ENCODE data around the gene TEX19.
"Not testable (repeated sequence)": the region's sequence is repeated elsewhere in the genome, so short reads cannot be mapped to it uniquely, and the experiment has no call there.

TEX19 gene

DNA sequence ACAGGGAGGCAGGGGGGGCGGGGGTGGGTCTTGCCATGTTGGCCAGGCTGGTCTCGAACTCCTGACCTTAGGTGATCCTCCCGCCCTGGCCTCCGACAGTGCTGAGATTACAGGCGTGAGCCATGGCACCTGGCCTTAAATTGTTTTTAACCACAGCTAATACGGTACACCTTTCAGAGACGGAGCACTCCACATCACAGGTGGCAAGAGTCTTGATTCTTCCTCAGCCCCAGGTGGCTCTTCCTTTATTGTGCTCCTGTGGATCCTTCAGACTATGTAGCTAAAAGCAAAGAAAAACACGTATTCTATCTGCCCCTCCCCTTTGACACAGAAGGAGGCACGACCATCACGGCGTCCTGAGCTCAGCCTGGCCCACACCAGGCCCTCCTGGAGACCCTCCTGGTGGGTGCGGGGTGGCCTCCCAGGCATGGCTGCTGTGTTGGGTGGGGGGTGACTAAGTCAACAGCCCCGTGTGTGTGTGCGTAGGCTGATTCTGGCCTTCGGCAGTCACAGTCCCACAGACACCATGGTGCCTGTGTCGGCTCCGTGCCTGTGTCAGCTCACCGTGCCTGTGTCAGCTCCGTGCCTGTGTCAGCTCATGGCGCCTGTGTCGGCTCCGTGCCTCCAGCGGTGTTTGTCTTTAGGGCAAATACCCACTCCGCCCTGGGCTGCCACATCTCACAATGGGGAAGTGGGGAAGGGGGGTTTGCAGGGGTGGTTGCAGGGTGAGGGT, 14.7 kb upstream of the TEX19 start:
- Histone ChIP-seq H2BK120ac (ENCODE audit: low read depth, low read length) (no peak overlapping the region), H3K4ac (ENCODE audit: low read depth, low read length) (no peak overlapping the region), H3K79me1 (ENCODE audit: low read length) (no peaks in the 10 kb centered on the region), H2BK5ac (ENCODE audit: low read length) (no peak overlapping the region), H3K79me2 (ENCODE audit: control insufficient read depth, insufficient read depth, low read length) (no peaks in the 10 kb centered on the region), H3K9ac (ENCODE audit: low read length) (no peak overlapping the region), H3K23ac (ENCODE audit: low read length) (no peak overlapping the region), H2AK5ac (ENCODE audit: low read length) (no peak overlapping the region), H3K56ac (ENCODE audit: low read length) (no peak overlapping the region), H3K4me3 (ENCODE audit: low read length) (no peak overlapping the region), H2BK15ac (replicated peaks; ENCODE audit: low read depth) (no peak overlapping the region), H3K27ac (ENCODE audit: low read depth, low read length) (no peak overlapping the region), H3K18ac (ENCODE audit: low read length) (no peak overlapping the region), H4K8ac (ENCODE audit: low read depth, low read length) (no peak overlapping the region), H3K4me2 (ENCODE audit: low read length) (no peak overlapping the region), H3K4me1 (ENCODE audit: control insufficient read depth, low read depth, low read length) (no peaks in the 10 kb centered on the region), H3K36me3 (ENCODE audit: control insufficient read depth, insufficient read depth, low read length) (no peaks in the 10 kb centered on the region), H4K5ac (ENCODE audit: low read length) (no peak overlapping the region), H3K27me3 (ENCODE audit: insufficient read depth, low read length, poor library complexity) (no peaks in the 10 kb centered on the region)
- DNase-seq: no peak
- WGBS (ENCODE audit: extremely low coverage, insufficient coverage, low lambda C conversion rate): no CpG with 5 or more reads among the region's 24 CpGs

- no peak overlapping the region for H3K18ac ChIP-seq (ENCODE audit: low read length)
- no peak overlapping the region for H3K56ac ChIP-seq (ENCODE audit: low read length)
- no peak overlapping the region for H2BK5ac ChIP-seq (ENCODE audit: low read length)
- no peaks in the 10 kb centered on the region for H3K36me3 ChIP-seq (ENCODE audit: control insufficient read depth, insufficient read depth, low read length)
- H3K4me3 ChIP-seq (ENCODE audit: low read length): no peak overlapping the region
- no peak for DNase-seq
- H4K5ac ChIP-seq (ENCODE audit: low read length): no peak overlapping the region
- no peak overlapping the region for H2AK5ac ChIP-seq (ENCODE audit: low read length)
- no peak overlapping the region for H2BK120ac ChIP-seq (ENCODE audit: low read depth, low read length)
- H3K9ac ChIP-seq (ENCODE audit: low read length): no peak overlapping the region
- WGBS (ENCODE audit: extremely low coverage, insufficient coverage, low lambda C conversion rate): no CpG with 5 or more reads among the region's 42 CpGs
- H3K27me3 ChIP-seq (ENCODE audit: insufficient read depth, low read length, poor library complexity): no peaks in the 10 kb centered on the region
- H3K4me2 ChIP-seq (ENCODE audit: low read length): no peak overlapping the region
- H3K4ac ChIP-seq (ENCODE audit: low read depth, low read length): no peak overlapping the region
- H3K27ac ChIP-seq (ENCODE audit: low read depth, low read length): no peak overlapping the region
- no peaks in the 10 kb centered on the region for H3K4me1 ChIP-seq (ENCODE audit: control insufficient read depth, low read depth, low read length)
- no peak overlapping the region for H4K8ac ChIP-seq (ENCODE audit: low read depth, low read length)
- H2BK15ac ChIP-seq (replicated peaks; ENCODE audit: low read depth): no peak overlapping the region
- H3K79me1 ChIP-seq (ENCODE audit: low read length): no peaks in the 10 kb centered on the region
- H3K23ac ChIP-seq (ENCODE audit: low read length): no peak overlapping the region
- H3K79me2 ChIP-seq (ENCODE audit: control insufficient read depth, insufficient read depth, low read length): no peaks in the 10 kb centered on the region
Measured at GRCh38 chr17:82345151-82345976, 13.7 kb upstream of the TEX19 start.

DNA sequence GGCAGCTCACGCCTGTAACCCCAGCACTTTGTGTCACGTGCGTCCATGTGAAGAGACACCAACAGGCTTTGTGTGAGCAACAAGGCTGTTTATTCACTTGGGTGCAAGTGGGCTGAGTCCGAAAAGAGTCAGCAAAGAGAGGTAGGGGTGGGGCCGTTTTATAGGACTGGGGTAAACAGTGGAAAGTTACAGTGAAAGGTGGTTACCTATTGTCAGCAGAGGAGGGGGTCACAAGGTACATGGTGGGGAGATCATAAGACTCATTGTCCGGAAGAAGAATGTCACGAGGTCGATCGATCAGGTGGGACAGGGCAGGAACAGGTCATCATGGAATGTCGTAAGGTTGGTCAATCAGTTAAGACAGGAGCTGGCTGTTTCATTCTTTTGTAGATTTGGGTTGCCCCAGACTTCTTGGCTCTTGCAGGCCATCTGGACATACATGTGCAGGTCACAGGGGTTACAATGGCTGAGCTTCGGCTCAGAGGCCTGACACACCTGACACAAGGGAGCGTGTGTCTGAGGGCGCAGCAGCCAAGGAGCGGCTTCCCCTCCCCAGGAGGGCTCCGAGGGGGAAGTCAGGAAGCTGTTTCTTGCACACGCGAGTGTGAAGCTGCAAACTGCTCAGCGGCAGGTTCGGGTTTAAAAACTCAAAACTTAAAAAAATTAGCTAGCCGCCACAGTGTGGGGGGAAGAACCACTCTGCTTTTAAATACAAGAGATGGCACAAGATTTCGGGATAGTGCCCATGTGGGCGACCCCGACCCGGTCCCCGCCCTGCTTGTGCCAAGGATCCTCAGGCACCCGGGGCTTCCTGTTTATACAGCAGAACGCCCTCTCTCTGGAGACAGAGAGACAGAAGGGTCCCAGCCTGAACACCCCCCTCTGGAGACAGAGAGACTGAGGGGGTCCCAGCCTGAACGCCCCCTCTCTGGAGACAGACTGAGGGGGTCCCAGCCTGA, 12.4 kb upstream of the TEX19 start:
- Histone ChIP-seq H3K4me3 (ENCODE audit: low read length) (no peak overlapping the region), H3K4me2 (ENCODE audit: low read length) (no peak overlapping the region), H4K8ac (ENCODE audit: low read depth, low read length) (no peak overlapping the region), H4K5ac (ENCODE audit: low read length) (no peak overlapping the region), H3K56ac (ENCODE audit: low read length) (no peak overlapping the region), H3K18ac (ENCODE audit: low read length) (no peak overlapping the region), H2BK15ac (replicated peaks; ENCODE audit: low read depth) (no peak overlapping the region), H3K4ac (ENCODE audit: low read depth, low read length) (no peak overlapping the region), H3K4me1 (ENCODE audit: control insufficient read depth, low read depth, low read length) (no peaks in the 10 kb centered on the region), H2BK5ac (ENCODE audit: low read length) (no peak overlapping the region), H2BK120ac (ENCODE audit: low read depth, low read length) (no peak overlapping the region), H3K27me3 (ENCODE audit: insufficient read depth, low read length, poor library complexity) (no peaks in the 10 kb centered on the region), H3K9ac (ENCODE audit: low read length) (no peak overlapping the region), H2AK5ac (ENCODE audit: low read length) (no peak overlapping the region), H3K79me1 (ENCODE audit: low read length) (no peaks in the 10 kb centered on the region), H3K79me2 (ENCODE audit: control insufficient read depth, insufficient read depth, low read length) (no peaks in the 10 kb centered on the region), H3K36me3 (ENCODE audit: control insufficient read depth, insufficient read depth, low read length) (no peaks in the 10 kb centered on the region), H3K27ac (ENCODE audit: low read depth, low read length) (no peak overlapping the region), H3K23ac (ENCODE audit: low read length) (no peak overlapping the region)
- WGBS (ENCODE audit: extremely low coverage, insufficient coverage, low lambda C conversion rate): no CpG with 5 or more reads among the region's 28 CpGs
- no peak for DNase-seq

DNA sequence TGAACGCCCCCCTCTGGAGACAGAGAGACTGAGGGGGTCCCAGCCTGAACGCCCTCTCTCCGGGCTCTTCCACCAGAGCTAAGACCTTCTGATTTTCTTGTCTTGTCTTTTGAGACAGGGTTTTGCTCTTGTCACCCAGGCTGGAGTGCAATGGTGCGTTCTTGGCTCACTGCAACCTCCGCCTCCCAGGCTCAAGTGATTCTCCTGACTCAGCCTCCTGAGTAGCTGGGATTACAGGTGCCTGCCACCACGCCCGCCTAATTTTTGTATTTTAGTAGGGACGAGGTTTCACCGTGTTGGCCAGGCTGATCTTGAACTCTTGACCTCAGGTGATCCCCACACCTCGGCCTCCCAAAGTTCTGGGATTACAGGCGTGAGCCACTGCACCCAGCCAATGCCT, 11.1 kb upstream of the TEX19 start:
- H3K27ac ChIP-seq (ENCODE audit: low read depth, low read length); DNase-seq; H3K27me3 ChIP-seq (ENCODE audit: insufficient read depth, low read length, poor library complexity); H3K18ac ChIP-seq (ENCODE audit: low read length); H3K4me3 ChIP-seq (ENCODE audit: low read length); H3K36me3 ChIP-seq (ENCODE audit: control insufficient read depth, insufficient read depth, low read length); H2BK5ac ChIP-seq (ENCODE audit: low read length); H3K23ac ChIP-seq (ENCODE audit: low read length); H3K4ac ChIP-seq (ENCODE audit: low read depth, low read length); H3K56ac ChIP-seq (ENCODE audit: low read length); H2AK5ac ChIP-seq (ENCODE audit: low read length); H3K4me2 ChIP-seq (ENCODE audit: low read length); H2BK120ac ChIP-seq (ENCODE audit: low read depth, low read length); H3K79me2 ChIP-seq (ENCODE audit: control insufficient read depth, insufficient read depth, low read length); H4K5ac ChIP-seq (ENCODE audit: low read length); H3K79me1 ChIP-seq (ENCODE audit: low read length); H4K8ac ChIP-seq (ENCODE audit: low read depth, low read length); H3K9ac ChIP-seq (ENCODE audit: low read length); H2BK15ac ChIP-seq (replicated peaks; ENCODE audit: low read depth); H3K4me1 ChIP-seq (ENCODE audit: control insufficient read depth, low read depth, low read length): not testable (repeated sequence)
- WGBS (ENCODE audit: extremely low coverage, insufficient coverage, low lambda C conversion rate): no CpG with 5 or more reads among the region's 11 CpGs

DNA sequence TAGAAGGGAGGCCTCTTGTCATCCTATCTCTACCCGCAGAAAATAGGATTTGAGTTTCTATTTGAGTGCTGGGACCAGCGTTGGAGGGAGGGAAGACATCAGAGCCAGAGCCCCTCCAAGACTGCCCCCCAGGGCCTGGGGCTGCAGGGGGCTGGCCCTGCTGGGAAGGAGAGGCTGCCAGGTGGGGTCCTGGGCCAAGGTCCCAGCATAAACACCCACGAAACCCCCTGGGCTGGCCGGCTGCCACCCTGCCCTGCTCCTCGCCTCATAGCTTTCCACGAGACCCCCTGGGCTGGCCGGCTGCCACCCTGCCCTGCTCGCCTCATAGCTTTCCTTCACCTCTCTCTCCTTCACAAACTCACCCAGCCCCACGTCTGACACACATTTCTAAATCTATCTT, 10.6 kb upstream of the TEX19 start:
- no peaks in the 10 kb centered on the region for H3K36me3 ChIP-seq (ENCODE audit: control insufficient read depth, insufficient read depth, low read length)
- H3K4me3 ChIP-seq (ENCODE audit: low read length): no peak overlapping the region
- no peak overlapping the region for H2BK5ac ChIP-seq (ENCODE audit: low read length)
- no peak overlapping the region for H4K5ac ChIP-seq (ENCODE audit: low read length)
- no peak overlapping the region for H3K4ac ChIP-seq (ENCODE audit: low read depth, low read length)
- H3K23ac ChIP-seq (ENCODE audit: low read length): no peak overlapping the region
- no peak overlapping the region for H3K56ac ChIP-seq (ENCODE audit: low read length)
- no peaks in the 10 kb centered on the region for H3K79me2 ChIP-seq (ENCODE audit: control insufficient read depth, insufficient read depth, low read length)
- H3K4me1 ChIP-seq (ENCODE audit: control insufficient read depth, low read depth, low read length): no peaks in the 10 kb centered on the region
- no peak overlapping the region for H3K9ac ChIP-seq (ENCODE audit: low read length)
- no peak for DNase-seq
- WGBS (ENCODE audit: extremely low coverage, insufficient coverage, low lambda C conversion rate): 100% methylated on average over 1 of the region's 9 CpGs
- H3K4me2 ChIP-seq (ENCODE audit: low read length): no peak overlapping the region
- no peaks in the 10 kb centered on the region for H3K27me3 ChIP-seq (ENCODE audit: insufficient read depth, low read length, poor library complexity)
- H2AK5ac ChIP-seq (ENCODE audit: low read length): no peak overlapping the region
- no peak overlapping the region for H2BK120ac ChIP-seq (ENCODE audit: low read depth, low read length)
- H3K27ac ChIP-seq (ENCODE audit: low read depth, low read length): no peak overlapping the region
- H4K8ac ChIP-seq (ENCODE audit: low read depth, low read length): no peak overlapping the region
- no peak overlapping the region for H3K18ac ChIP-seq (ENCODE audit: low read length)
- H2BK15ac ChIP-seq (replicated peaks; ENCODE audit: low read depth): no peak overlapping the region
- H3K79me1 ChIP-seq (ENCODE audit: low read length): no peaks in the 10 kb centered on the region

All from mesendoderm (in vitro differentiated cells).